HepG2 (cell line): ENCODE measurements around the gene UBE2J1.

ENCODE experiments used
- ATF7 ChIP-seq, 2 experiments: fragments of 450-650 bp in 1 of 2; sonication (generic) in 1 of 2; formaldehyde crosslinking in 1 of 2; IDR thresholded peaks; 2 replicates each; pipeline versions ENCODE4 v1.4.0 to v1.6.1; 2016 to 2020; ENCODE audit warnings: antibody characterized with exemption in 1 of 2, mild to moderate bottlenecking in 1 of 2, missing genetic modification reagents in 1 of 2
- FOXA1 ChIP-seq, 2 experiments: fragments of 450-650 bp in 1 of 2; sonication (generic) in 1 of 2; formaldehyde crosslinking in 1 of 2; IDR thresholded peaks; 2 replicates each; pipeline versions ENCODE4 v1.4.0 to v1.6.1; 2016 to 2020; ENCODE audit warnings: missing genetic modification reagents in 1 of 2
- FOXK1 ChIP-seq: sonication (generic); formaldehyde crosslinking; IDR thresholded peaks from 2 replicates; pipeline ENCODE4 v1.4.0; 2020; ENCODE audit warnings: low read depth, missing genetic modification reagents, borderline replicate concordance
- HNRNPK ChIP-seq: fragments of 200-400 bp; formaldehyde crosslinking; IDR thresholded peaks from 2 replicates; pipeline ENCODE4 v1.6.1; 2018; ENCODE audit warnings: low read length, low read depth, moderate library complexity, mild to moderate bottlenecking; ENCODE audit not compliant: poor library complexity, severe bottlenecking
- KLF13 ChIP-seq: sonication (generic); formaldehyde crosslinking; IDR thresholded peaks from 2 replicates; pipeline ENCODE4 v1.4.0; 2020; ENCODE audit warnings: mild to moderate bottlenecking, missing genetic modification reagents
- MAF1 ChIP-seq: sonication (generic); formaldehyde crosslinking; IDR thresholded peaks from 2 replicates; pipeline ENCODE4 v1.5.0; 2020; ENCODE audit warnings: missing genetic modification reagents, borderline replicate concordance
- NR2F1 ChIP-seq, 2 experiments: fragments of 450-650 bp in 1 of 2; formaldehyde crosslinking in 1 of 2; IDR thresholded peaks; 2 replicates each; pipeline versions ENCODE4 v1.5.0 to v1.6.1; 2016 to 2020; ENCODE audit warnings: mild to moderate bottlenecking in 1 of 2, missing compliant biosample characterization in 1 of 2, missing genetic modification reagents in 1 of 2, moderate library complexity in 1 of 2
- TBX2 ChIP-seq: sonication (generic); formaldehyde crosslinking; IDR thresholded peaks from 2 replicates; pipeline ENCODE4 v1.5.0; 2020; ENCODE audit warnings: missing genetic modification reagents, mild to moderate bottlenecking, borderline replicate concordance
- ZNF367 ChIP-seq: sonication (generic); formaldehyde crosslinking; IDR thresholded peaks from 2 replicates; pipeline ENCODE4 v1.4.0; 2020; ENCODE audit warnings: missing genetic modification reagents, borderline replicate concordance
- TF ChIP-seq, protein P1 (sequence below): sonication (generic); formaldehyde crosslinking; IDR thresholded peaks from 2 replicates; pipeline ENCODE4 v1.9.0; 2021; ENCODE audit warnings: missing genetic modification reagents, borderline replicate concordance

DNA sequence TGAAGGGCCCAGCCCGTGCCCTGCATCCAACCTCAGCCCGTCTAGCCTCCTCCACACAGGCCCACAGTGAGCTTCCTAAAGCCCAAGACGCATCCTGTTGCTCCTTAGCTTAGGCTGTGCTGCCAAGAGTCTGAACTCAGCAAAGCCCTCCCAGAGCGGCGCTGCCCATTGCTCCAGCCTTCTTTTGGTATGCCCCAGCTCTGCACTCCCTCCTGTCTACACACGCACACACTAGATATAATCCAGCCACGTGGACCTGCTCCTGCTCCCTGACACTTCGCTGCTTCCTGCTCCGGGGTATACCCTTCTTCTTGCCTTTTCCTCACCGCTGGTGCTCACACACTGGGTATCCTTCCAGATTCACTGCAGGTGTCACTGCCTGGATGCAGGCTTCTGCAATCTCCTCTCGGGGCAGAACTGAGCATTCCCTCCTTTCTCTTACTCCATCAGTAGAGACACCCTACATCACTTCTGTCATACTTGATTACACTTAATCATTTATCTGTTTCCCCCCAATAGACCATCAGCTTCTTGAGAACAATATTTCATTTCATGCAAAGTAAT, 61.2 kb downstream of the UBE2J1 start:
- TF ChIP-seq NR2F1 (CRISPR knock-in tag; IDR thresholded peaks at IDR 0.05) = no peak
- no peak for TF ChIP-seq TBX2
- no peak for TF ChIP-seq HNRNPK
- no peak for TF ChIP-seq FOXA1 (IDR thresholded peaks at IDR 0.05)
- TF ChIP-seq FOXA1 (CRISPR knock-in tag; IDR thresholded peaks at IDR 0.05) = no peak
- TF ChIP-seq KLF13 (CRISPR knock-in tag) = no peak
- TF ChIP-seq ZNF367 (CRISPR knock-in tag) = no peak
- TF ChIP-seq, protein P1, sequence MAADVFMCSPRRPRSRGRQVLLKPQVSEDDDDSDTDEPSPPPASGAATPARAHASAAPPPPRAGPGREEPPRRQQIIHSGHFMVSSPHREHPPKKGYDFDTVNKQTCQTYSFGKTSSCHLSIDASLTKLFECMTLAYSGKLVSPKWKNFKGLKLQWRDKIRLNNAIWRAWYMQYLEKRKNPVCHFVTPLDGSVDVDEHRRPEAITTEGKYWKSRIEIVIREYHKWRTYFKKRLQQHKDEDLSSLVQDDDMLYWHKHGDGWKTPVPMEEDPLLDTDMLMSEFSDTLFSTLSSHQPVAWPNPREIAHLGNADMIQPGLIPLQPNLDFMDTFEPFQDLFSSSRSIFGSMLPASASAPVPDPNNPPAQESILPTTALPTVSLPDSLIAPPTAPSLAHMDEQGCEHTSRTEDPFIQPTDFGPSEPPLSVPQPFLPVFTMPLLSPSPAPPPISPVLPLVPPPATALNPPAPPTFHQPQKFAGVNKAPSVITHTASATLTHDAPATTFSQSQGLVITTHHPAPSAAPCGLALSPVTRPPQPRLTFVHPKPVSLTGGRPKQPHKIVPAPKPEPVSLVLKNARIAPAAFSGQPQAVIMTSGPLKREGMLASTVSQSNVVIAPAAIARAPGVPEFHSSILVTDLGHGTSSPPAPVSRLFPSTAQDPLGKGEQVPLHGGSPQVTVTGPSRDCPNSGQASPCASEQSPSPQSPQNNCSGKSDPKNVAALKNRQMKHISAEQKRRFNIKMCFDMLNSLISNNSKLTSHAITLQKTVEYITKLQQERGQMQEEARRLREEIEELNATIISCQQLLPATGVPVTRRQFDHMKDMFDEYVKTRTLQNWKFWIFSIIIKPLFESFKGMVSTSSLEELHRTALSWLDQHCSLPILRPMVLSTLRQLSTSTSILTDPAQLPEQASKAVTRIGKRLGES (CRISPR knock-in tag) = no peak
- no peak for TF ChIP-seq ATF7 (IDR thresholded peaks at IDR 0.05)
- TF ChIP-seq ATF7 (CRISPR knock-in tag; IDR thresholded peaks at IDR 0.05) = no peak
- TF ChIP-seq FOXK1 (CRISPR knock-in tag) = no peak
- no peak for TF ChIP-seq MAF1 (CRISPR knock-in tag)
